T-helper 22 cell (primary cell): Measurements from ENCODE around the gene TTPAL.

Source experiments
- DNase-seq: peaks from one replicate; pipeline ENCODE4 v3.0.0-alpha.2; 2020; ENCODE audit warnings: low read depth

The TTPAL gene

GRCh38 chr20:44439318-44439717 is 36.4 kb upstream of the TTPAL start:
- DNase-seq, result no peak

GRCh38 chr20:44442298-44443070 is 33.2 kb upstream of the TTPAL start:
- no peak for DNase-seq

- DNase-seq, result no peak
These were observed 29.6 kb upstream of the TTPAL start for GRCh38 chr20:44445742-44446710.

GRCh38 chr20:44447827-44448419 is 27.8 kb upstream of the TTPAL start:
- no peak for DNase-seq

GRCh38 chr20:44448753-44449546 is 26.7 kb upstream of the TTPAL start:
- DNase-seq, result no peak

- no peak for DNase-seq
These were observed 25.8 kb upstream of the TTPAL start for GRCh38 chr20:44449864-44450263.

GRCh38 chr20:44450281-44450889 is 25.3 kb upstream of the TTPAL start:
- DNase-seq, result no peak

- no peak for DNase-seq
These were observed 24.7 kb upstream of the TTPAL start for GRCh38 chr20:44450903-44451450.

- DNase-seq, result no peak
These were observed 21.2 kb upstream of the TTPAL start for GRCh38 chr20:44454306-44454963.

GRCh38 chr20:44455126-44455525 is 20.5 kb upstream of the TTPAL start:
- DNase-seq, result no peak

GRCh38 chr20:44456611-44457010 is 19.1 kb upstream of the TTPAL start:
- DNase-seq, result no peak

- no peak for DNase-seq
These were observed 18.7 kb upstream of the TTPAL start for GRCh38 chr20:44457016-44457415.

GRCh38 chr20:44459271-44459670 is 16.4 kb upstream of the TTPAL start:
- DNase-seq, result no peak

- no peak for DNase-seq
These were observed 14.9 kb upstream of the TTPAL start for GRCh38 chr20:44460795-44461141.

- no peak for DNase-seq
These were observed 14.4 kb upstream of the TTPAL start for GRCh38 chr20:44461142-44461802.

- no peak for DNase-seq
These were observed 13.9 kb upstream of the TTPAL start for GRCh38 chr20:44461803-44462174.

- no peak for DNase-seq
These were observed 12.2 kb upstream of the TTPAL start for GRCh38 chr20:44463466-44463865.

GRCh38 chr20:44464514-44464913 is 11.2 kb upstream of the TTPAL start:
- no peak for DNase-seq

- no peak for DNase-seq
These were observed 10.6 kb upstream of the TTPAL start for GRCh38 chr20:44465001-44465560.
